HEK293 (cell line): Measurements from ENCODE around the gene DENND1A.
A peak's percentile ranks its signal among the peaks of the same experiment; 100 is the strongest.

Source experiments
- CTCF ChIA-PET: fragments of 350-600 bp; formaldehyde crosslinking; extraction: SDS; loops from one replicate; lab custom pipeline; 2021; ENCODE audit warnings: antibody characterized with exemption; lab: Yijun Ruan, JAX
- POLR2A ChIA-PET: fragments of 300-600 bp; formaldehyde crosslinking; extraction: SDS; loops from one replicate; lab custom pipeline; 2020; ENCODE audit warnings: antibody characterized with exemption, inconsistent platforms; lab: Yijun Ruan, JAX
- H3K27ac ChIP-seq: fragments of 200-500 bp; sonication (Bioruptor generic); 2 replicates; pipeline ENCODE4 v1.5.1; 2014; ENCODE audit warnings: low read depth, low read length, control low read depth, inconsistent platforms; ENCODE audit errors: extremely low read depth
- H3K36me3 ChIP-seq, 2 experiments: fragments of 200-500 bp in 1 of 2; sonication (Bioruptor generic) in 1 of 2; 1 replicate in 1 of 2; 2 replicates in 1 of 2; pipeline ENCODE4 v1.5.1; 2014 to 2017; ENCODE audit warnings: inconsistent platforms in 2 of 2, low read length in 2 of 2; ENCODE audit not compliant: control insufficient read depth in 2 of 2, insufficient read depth in 1 of 2
- H3K4me1 ChIP-seq: fragments of 200-500 bp; sonication (Bioruptor generic); 2 replicates; pipeline ENCODE4 v1.5.1; 2014; ENCODE audit warnings: mild to moderate bottlenecking, low read length, inconsistent platforms; ENCODE audit not compliant: control insufficient read depth, insufficient read depth
- H3K4me3 ChIP-seq: 2 replicates; pipeline ENCODE4 v1.5.1; 2011; ENCODE audit warnings: low read depth, mild to moderate bottlenecking, control low read depth, low read length, moderate library complexity
- H3K9me3 ChIP-seq: fragments of 200-500 bp; sonication (Bioruptor generic); 2 replicates; pipeline ENCODE4 v1.5.1; 2014; ENCODE audit warnings: low read depth, low read length, inconsistent platforms; ENCODE audit not compliant: control insufficient read depth, insufficient read depth
- ELK4 ChIP-seq: IDR thresholded peaks from 2 replicates; pipeline ENCODE4 v1.6.1; 2011; ENCODE audit warnings: mild to moderate bottlenecking, low read depth, low read length, borderline replicate concordance
- KLF10 ChIP-seq: fragments of 450-650 bp; IDR thresholded peaks from 2 replicates; pipeline ENCODE4 v1.5.1; 2018; ENCODE audit warnings: missing biosample characterization, mild to moderate bottlenecking, missing genetic modification characterization
- PRDM4 ChIP-seq: fragments of 450-650 bp; formaldehyde crosslinking; IDR thresholded peaks from 2 replicates; pipeline ENCODE4 v1.5.1; 2017; ENCODE audit warnings: missing biosample characterization, missing genetic modification characterization
- TCF7L2 ChIP-seq: IDR thresholded peaks from 2 replicates; pipeline ENCODE4 v1.6.1; 2011; ENCODE audit warnings: low read depth, mild to moderate bottlenecking, inconsistent platforms, low read length, moderate library complexity, borderline replicate concordance
- YY1 ChIP-seq: fragments of 450-650 bp; formaldehyde crosslinking; IDR thresholded peaks from 2 replicates; pipeline ENCODE4 v1.5.1; 2018; ENCODE audit warnings: missing biosample characterization, missing genetic modification characterization
- ZBTB1 ChIP-seq: fragments of 450-650 bp; formaldehyde crosslinking; IDR thresholded peaks from 2 replicates; pipeline ENCODE4 v1.5.1; 2016; ENCODE audit warnings: missing biosample characterization, missing genetic modification characterization
- ZBTB11 ChIP-seq: fragments of 450-650 bp; formaldehyde crosslinking; conservative IDR thresholded peaks from 2 replicates; pipeline ENCODE4 v1.5.1; 2016; ENCODE audit warnings: low read depth, missing biosample characterization, missing genetic modification characterization
- ZBTB7A ChIP-seq: fragments of 450-650 bp; formaldehyde crosslinking; IDR thresholded peaks from 2 replicates; pipeline ENCODE4 v1.5.1; 2016; ENCODE audit warnings: low read depth, missing biosample characterization, missing genetic modification characterization
- ZFP37 ChIP-seq: fragments of 450-650 bp; formaldehyde crosslinking; IDR thresholded peaks from 2 replicates; pipeline ENCODE4 v1.5.1; 2016; ENCODE audit warnings: missing biosample characterization, missing genetic modification characterization
- ZNF132 ChIP-seq: fragments of 450-650 bp; formaldehyde crosslinking; IDR thresholded peaks from 2 replicates; pipeline ENCODE4 v1.5.1; 2017; ENCODE audit warnings: missing biosample characterization, missing genetic modification characterization, borderline replicate concordance
- ZNF155 ChIP-seq: fragments of 450-650 bp; formaldehyde crosslinking; IDR thresholded peaks from 2 replicates; pipeline ENCODE4 v1.5.1; 2016; ENCODE audit warnings: missing biosample characterization, missing genetic modification characterization
- ZNF18 ChIP-seq: fragments of 450-650 bp; formaldehyde crosslinking; IDR thresholded peaks from 2 replicates; pipeline ENCODE4 v1.5.1; 2016; ENCODE audit warnings: missing biosample characterization, missing genetic modification characterization
- ZNF274 ChIP-seq, 2 experiments: fragments of 200-500 bp in 1 of 2; fragments of 450-650 bp in 1 of 2; sonication (Bioruptor generic) in 1 of 2; formaldehyde crosslinking in 1 of 2; IDR thresholded peaks; 2 replicates each; pipeline versions ENCODE4 v1.5.1 to v1.6.1; 2014 to 2016; ENCODE audit warnings: borderline replicate concordance in 1 of 2, inconsistent platforms in 1 of 2, low read length in 1 of 2, missing biosample characterization in 1 of 2, missing genetic modification characterization in 1 of 2
- ZNF292 ChIP-seq: fragments of 450-650 bp; formaldehyde crosslinking; IDR thresholded peaks from 2 replicates; pipeline ENCODE4 v1.5.1; 2016; ENCODE audit warnings: low read depth, missing biosample characterization, missing genetic modification characterization, borderline replicate concordance
- ZNF302 ChIP-seq: fragments of 450-650 bp; formaldehyde crosslinking; IDR thresholded peaks from 2 replicates; pipeline ENCODE4 v1.5.1; 2016; ENCODE audit warnings: missing biosample characterization, missing genetic modification characterization, low read depth
- ZNF335 ChIP-seq: fragments of 450-650 bp; formaldehyde crosslinking; conservative IDR thresholded peaks from 2 replicates; pipeline ENCODE4 v1.5.1; 2016; ENCODE audit warnings: missing biosample characterization, missing genetic modification characterization
- ZNF423 ChIP-seq: fragments of 450-650 bp; formaldehyde crosslinking; IDR thresholded peaks from 2 replicates; pipeline ENCODE4 v1.5.1; 2016; ENCODE audit warnings: missing biosample characterization, missing genetic modification characterization
- ZNF426 ChIP-seq: fragments of 450-650 bp; formaldehyde crosslinking; IDR thresholded peaks from 2 replicates; pipeline ENCODE4 v1.5.1; 2017; ENCODE audit warnings: missing biosample characterization, missing genetic modification characterization, mild to moderate bottlenecking, inconsistent platforms, moderate library complexity
- ZNF513 ChIP-seq: fragments of 450-650 bp; IDR thresholded peaks from 2 replicates; pipeline ENCODE4 v1.5.1; 2018; ENCODE audit warnings: missing biosample characterization, missing genetic modification characterization
- ZNF558 ChIP-seq: fragments of 450-650 bp; formaldehyde crosslinking; IDR thresholded peaks from 2 replicates; pipeline ENCODE4 v1.5.1; 2016; ENCODE audit warnings: missing biosample characterization, missing genetic modification characterization
- ZNF654 ChIP-seq: fragments of 450-650 bp; formaldehyde crosslinking; IDR thresholded peaks from 2 replicates; pipeline ENCODE4 v1.5.1; 2016; ENCODE audit warnings: low read depth, missing biosample characterization, missing genetic modification characterization
- ZNF707 ChIP-seq: fragments of 450-650 bp; formaldehyde crosslinking; IDR thresholded peaks from 2 replicates; pipeline ENCODE4 v1.5.1; 2016; ENCODE audit warnings: missing biosample characterization, missing genetic modification characterization
- ZNF792 ChIP-seq: fragments of 450-650 bp; formaldehyde crosslinking; IDR thresholded peaks from 2 replicates; pipeline ENCODE4 v1.5.1; 2016; ENCODE audit warnings: missing biosample characterization, missing genetic modification characterization
- ZNF843 ChIP-seq: fragments of 450-650 bp; formaldehyde crosslinking; IDR thresholded peaks from 2 replicates; pipeline ENCODE4 v1.5.1; 2016; ENCODE audit warnings: missing biosample characterization, missing genetic modification characterization
- ZSCAN30 ChIP-seq: fragments of 450-650 bp; IDR thresholded peaks from 2 replicates; pipeline ENCODE4 v1.5.1; 2018; ENCODE audit warnings: missing biosample characterization, mild to moderate bottlenecking, missing genetic modification characterization, moderate library complexity

Gene DENND1A

GRCh38 chr9:123929870-123930831 lies at the start of gene DENND1A:
TSS of gene DENND1A (minus strand) at chr9:123930126. CDS start at chr9:123929905, 221 bp downstream.
- Histone ChIP-seq H3K27ac (peak within 1 kb of the TSS; percentile 84), H3K4me1 (peaks cover 11% of the 10 kb centered on the region), H3K9me3 (no peaks in the 10 kb centered on the region), H3K36me3 (no peaks in the 10 kb centered on the region), H3K4me3 (peak within 1 kb of the TSS; percentile 44)
- ChIA-PET CTCF (no interaction called here), POLR2A (no interaction called here)
- TF ChIP-seq YY1 (peak; percentile 31; the same call in 1 of the 2 replicates), ELK4 (no peak), ZFP37 (no peak), ZNF335 (tag by site-specific recombination) (peak; percentile 79), ZBTB1 (tag by site-specific recombination) (no peak), ZNF792 (tag by site-specific recombination) (no peak), ZBTB11 (tag by site-specific recombination) (no peak), ZNF274 (IDR thresholded peaks at IDR 0.05; ENCODE audit: low read length) (no peak), ZNF274 (tag by site-specific recombination; IDR thresholded peaks at IDR 0.05; ENCODE audit: borderline replicate concordance) (no peak), ZNF843 (tag by site-specific recombination) (no peak), PRDM4 (tag by site-specific recombination) (peak; percentile 54), ZNF426 (no peak), ZNF423 (tag by site-specific recombination) (no peak), KLF10 (tag by site-specific recombination) (no peak; the same call in 1 of the 2 replicates), ZNF292 (tag by site-specific recombination) (no peak), ZNF654 (tag by site-specific recombination) (no peak), ZNF707 (tag by site-specific recombination) (no peak), ZNF558 (tag by site-specific recombination) (no peak), ZNF132 (tag by site-specific recombination) (no peak), ZBTB7A (tag by site-specific recombination) (no peak), ZNF302 (tag by site-specific recombination) (no peak), ZNF513 (tag by site-specific recombination) (no peak), TCF7L2 (no peak), ZNF155 (tag by site-specific recombination) (no peak), ZNF18 (tag by site-specific recombination) (no peak), ZSCAN30 (tag by site-specific recombination) (no peak)
